ENCODE results near the gene TMEM231.
A peak's percentile ranks its signal among the peaks of the same experiment; 100 is the strongest.
"Not testable (repeated sequence)": the region's sequence is repeated elsewhere in the genome, so short reads cannot be mapped to it uniquely, and the experiment has no call there.

Gene TMEM231, protein sequence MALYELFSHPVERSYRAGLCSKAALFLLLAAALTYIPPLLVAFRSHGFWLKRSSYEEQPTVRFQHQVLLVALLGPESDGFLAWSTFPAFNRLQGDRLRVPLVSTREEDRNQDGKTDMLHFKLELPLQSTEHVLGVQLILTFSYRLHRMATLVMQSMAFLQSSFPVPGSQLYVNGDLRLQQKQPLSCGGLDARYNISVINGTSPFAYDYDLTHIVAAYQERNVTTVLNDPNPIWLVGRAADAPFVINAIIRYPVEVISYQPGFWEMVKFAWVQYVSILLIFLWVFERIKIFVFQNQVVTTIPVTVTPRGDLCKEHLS

DNA sequence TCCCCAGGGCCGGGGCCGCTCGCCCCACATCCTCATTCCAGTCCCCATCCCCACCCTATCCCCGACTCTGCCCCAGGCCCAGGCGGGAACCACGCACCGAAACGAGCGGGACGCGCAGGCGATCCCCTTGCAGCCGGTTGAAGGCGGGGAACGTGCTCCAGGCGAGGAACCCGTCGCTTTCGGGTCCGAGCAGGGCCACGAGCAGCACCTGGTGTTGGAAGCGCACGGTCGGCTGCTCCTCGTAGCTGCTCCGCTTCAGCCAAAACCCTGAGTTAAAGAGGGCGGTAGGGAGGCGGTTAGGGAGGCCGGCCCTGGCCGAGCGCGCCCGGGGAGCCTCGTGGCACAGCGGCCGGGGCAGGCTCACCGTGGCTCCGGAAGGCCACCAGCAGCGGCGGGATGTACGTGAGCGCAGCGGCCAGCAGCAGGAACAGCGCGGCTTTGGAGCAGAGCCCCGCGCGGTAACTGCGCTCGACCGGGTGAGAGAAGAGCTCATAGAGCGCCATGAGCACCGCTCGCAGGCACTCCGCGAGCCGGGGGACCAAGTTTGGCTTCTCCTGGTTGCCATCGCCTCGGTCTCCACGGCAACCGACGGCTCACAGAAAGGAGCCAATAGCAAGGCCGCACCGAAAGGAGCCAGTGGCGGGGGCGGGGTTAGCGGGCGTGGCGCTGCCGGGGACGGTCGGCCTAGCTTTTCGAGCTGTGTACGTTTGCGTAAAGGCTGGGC, at the start of gene TMEM231:
Gene TMEM231 (minus strand): TSS at position 546 of the 724 bp plus-strand sequence. CDS start 43 bp downstream, at position 503.
- TF ChIP-seq, protein P1, sequence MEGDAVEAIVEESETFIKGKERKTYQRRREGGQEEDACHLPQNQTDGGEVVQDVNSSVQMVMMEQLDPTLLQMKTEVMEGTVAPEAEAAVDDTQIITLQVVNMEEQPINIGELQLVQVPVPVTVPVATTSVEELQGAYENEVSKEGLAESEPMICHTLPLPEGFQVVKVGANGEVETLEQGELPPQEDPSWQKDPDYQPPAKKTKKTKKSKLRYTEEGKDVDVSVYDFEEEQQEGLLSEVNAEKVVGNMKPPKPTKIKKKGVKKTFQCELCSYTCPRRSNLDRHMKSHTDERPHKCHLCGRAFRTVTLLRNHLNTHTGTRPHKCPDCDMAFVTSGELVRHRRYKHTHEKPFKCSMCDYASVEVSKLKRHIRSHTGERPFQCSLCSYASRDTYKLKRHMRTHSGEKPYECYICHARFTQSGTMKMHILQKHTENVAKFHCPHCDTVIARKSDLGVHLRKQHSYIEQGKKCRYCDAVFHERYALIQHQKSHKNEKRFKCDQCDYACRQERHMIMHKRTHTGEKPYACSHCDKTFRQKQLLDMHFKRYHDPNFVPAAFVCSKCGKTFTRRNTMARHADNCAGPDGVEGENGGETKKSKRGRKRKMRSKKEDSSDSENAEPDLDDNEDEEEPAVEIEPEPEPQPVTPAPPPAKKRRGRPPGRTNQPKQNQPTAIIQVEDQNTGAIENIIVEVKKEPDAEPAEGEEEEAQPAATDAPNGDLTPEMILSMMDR (IDR thresholded peaks at IDR 0.05) = no peak
- TF ChIP-seq ZFX (IDR thresholded peaks at IDR 0.05; ENCODE audit: borderline replicate concordance) = no peak
- H3K27ac ChIP-seq = peak within 1 kb of the TSS; percentile 86

DNA sequence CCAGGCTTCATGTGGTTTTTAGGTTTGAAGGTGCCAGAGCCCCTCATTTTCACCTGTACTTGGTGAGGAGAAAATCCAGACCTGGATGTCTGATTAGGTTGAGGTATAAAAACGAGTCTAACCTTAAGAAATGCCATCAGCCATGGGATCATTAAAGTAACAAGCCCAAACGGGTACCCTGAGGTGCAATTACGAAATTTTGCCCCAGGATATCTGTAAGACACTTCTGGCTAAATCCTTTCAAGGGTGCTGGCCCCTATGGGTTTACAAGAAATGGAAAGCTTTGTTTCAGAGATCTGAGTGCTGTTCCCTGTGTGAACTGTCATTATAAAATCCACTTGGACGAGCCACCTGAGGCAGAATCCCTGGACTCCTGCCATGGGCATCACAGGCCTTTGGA, 47.2 kb upstream of the TMEM231 start:
- no peak overlapping the region for H3K27ac ChIP-seq

DNA sequence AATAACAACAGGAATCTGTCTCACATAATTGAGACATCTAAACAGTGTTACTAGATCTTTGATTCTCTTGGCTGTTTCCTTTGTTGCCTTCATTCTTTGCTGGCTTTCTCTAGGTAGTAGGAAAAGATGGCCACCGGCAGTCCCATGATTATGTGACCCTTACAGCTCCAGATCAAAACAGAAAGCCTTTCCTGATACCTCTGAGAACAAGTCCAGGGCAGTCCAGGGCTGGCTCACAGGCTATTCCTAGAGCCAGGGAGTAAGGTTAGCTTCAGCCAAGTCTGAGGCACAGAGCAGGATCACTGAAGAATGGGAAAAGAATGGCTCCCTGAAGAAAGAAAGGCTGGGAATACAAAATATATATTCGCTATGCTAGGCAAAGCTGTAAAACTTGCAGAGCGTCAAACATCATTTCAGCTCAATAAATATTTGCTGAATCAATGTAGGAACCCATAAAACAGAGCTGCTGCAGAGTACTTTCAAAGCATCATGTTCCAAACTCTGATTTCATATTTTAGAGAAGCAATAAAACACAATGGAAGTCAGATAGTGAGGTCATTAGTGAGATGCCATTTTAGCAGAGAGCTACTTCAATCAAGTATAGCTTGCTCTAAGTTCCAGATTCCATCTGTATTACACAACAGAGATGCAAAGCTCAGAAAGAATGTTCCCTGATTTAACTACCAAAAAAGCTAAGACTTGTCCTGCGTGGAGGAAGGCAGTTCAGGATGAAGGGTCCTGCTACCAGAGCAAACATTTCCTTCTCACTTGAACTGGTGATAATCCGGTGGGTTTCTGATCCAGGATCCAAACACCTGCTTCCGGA, 43.6 kb upstream of the TMEM231 start:
- TF ChIP-seq ZFX (IDR thresholded peaks at IDR 0.05; ENCODE audit: borderline replicate concordance) = no peak
- TF ChIP-seq, protein P1 (IDR thresholded peaks at IDR 0.05) = no peak
- peak overlapping the region; percentile 73 for H3K27ac ChIP-seq

More for the DNA sequence above, 47.2 kb upstream of the TMEM231 start:
- TF ChIP-seq, protein P1 (IDR thresholded peaks at IDR 0.05) = no peak
- no peak for TF ChIP-seq ZFX (IDR thresholded peaks at IDR 0.05; ENCODE audit: borderline replicate concordance)

DNA sequence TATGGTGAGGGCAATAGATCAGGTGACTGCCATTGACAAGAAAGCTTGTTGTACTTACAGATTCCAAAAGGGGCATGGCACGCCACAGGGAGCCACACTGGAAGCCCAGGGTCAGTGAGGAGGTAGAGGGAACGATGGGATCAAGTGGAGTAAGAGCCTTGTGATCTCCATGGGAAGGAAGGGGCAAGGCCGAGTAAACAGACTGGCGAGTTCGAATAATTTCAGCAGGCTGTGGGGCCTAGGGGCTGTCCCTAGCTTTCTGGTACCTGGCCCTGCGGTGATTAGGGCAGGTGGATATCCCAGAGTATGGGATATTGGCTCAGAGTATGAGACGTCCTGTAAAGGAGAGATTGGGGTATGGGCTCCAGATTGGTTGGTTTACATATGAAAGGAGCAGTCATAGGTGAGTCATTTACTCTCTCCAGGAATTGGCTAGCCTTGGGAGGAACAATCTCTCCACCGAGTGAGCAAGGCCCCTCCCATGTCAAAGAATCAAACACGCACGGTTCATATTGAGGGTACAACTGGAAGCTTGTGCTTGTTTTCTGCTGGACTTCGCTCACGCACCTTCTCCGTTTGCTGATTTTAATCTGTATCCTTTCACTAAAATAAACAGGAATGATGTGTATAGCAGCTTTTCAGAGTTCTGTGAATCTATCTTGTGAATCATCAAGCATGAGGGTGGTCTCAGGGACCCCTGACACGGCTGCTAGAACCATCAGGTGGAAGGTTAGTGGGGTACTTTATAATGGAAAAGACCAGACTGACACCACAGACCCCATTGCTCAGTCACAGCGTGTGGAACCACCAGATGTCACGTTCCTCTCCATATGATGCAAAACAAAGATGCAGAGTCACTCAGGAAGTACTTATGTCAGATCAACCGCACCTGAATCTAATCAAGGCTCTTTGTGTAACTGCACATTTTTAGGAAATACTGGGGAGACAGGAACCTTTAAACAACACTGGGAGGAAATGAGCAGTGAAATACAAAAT, 38.1 kb upstream of the TMEM231 start:
- H3K27ac ChIP-seq = no peak overlapping the region
- TF ChIP-seq, protein P1 (IDR thresholded peaks at IDR 0.05) = no peak
- TF ChIP-seq ZFX (IDR thresholded peaks at IDR 0.05; ENCODE audit: borderline replicate concordance) = no peak

DNA sequence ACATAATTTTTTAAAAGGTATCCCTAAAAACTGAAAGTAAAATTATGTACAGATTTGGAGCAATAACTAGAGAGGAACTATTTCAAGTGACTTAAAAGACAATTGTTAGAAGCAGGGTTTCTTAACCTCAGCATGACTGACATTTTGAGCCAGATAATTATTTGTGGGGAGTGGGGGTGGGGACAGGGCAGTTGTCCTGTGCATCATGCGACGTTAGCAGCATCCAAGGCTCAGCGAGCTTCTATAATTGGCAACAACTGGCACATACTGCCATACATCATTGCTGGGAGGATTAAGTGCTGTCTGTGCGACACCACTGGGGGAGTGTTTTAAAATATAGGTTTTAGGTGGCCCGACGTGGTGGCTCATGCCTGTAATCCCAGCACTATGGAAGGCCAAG, 37.3 kb upstream of the TMEM231 start:
- no peak for TF ChIP-seq ZFX (IDR thresholded peaks at IDR 0.05; ENCODE audit: borderline replicate concordance)
- TF ChIP-seq, protein P1 (IDR thresholded peaks at IDR 0.05) = no peak
- H3K27ac ChIP-seq = no peak overlapping the region

DNA sequence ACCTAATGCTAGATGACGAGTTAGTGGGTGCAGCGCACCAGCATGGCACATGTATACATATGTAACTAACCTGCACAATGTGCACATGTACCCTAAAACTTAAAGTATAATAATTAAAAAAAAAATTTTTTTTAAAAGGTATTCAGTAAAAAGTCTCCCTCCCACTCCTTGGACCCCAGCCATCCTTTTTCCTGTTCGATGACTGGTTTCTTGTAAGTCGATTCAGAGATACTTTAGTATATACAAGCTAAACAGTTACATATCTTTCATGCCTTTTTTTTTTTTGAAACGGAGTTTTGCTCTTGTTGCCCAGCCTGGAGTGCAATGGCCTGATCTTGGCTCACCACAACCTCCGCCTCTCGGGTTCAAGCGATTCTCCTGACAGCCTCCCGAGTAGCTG, 35.9 kb upstream of the TMEM231 start:
- not testable (repeated sequence) for H3K27ac ChIP-seq
